Activated CD4-positive, alpha-beta T cell treated with anti-CD3 and anti-CD28 coated beads for 24 hours (primary cell): Measurements from ENCODE around the gene BTBD3.

Experiments
- DNase-seq, 2 donors: peaks; one replicate each; pipeline ENCODE4 v3.0.0-alpha.2; 2020; ENCODE audit warnings: low read depth in 2 of 2

The BTBD3 gene

GRCh38 chr20:11918391-11918845, 725 bp downstream of the BTBD3 start:
- DNase-seq = no peak

DNA sequence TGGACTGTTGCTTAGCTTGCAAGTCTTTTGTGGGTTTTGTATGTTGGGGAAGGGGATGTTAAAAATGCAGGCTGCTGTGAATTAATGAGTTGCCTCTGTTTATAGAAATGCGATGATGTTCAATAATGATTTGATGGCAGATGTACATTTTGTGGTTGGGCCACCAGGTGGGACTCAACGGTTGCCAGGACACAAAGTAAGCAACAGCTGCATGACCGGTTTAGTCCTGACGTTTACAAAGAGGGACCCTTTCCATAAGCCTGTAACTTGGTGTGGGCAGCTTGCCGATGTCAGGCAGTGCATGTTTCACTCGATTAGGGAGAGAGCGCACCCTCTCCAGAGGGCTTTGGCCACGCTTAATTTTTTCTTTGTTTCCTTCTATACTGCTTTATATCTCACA, 1.3 kb downstream of the BTBD3 start:
- DNase-seq = no peak

DNA sequence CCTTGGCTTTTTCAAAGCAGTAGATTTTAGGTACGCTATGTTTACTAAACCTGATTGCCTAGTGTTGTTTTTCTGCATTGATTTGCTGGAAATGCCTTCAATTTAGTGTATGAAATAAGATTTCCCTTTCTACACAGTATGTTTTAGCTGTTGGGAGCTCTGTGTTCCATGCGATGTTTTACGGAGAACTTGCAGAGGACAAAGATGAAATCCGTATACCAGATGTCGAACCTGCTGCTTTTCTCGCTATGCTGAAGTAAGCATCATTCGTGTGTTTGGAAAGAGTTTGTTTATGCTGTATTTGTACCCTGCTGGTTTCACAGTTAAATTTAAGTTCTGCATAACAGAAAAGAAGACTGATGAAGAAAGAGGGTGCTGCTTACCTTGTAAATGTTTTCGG, 1.9 kb downstream of the BTBD3 start:
- no peak for DNase-seq

DNA sequence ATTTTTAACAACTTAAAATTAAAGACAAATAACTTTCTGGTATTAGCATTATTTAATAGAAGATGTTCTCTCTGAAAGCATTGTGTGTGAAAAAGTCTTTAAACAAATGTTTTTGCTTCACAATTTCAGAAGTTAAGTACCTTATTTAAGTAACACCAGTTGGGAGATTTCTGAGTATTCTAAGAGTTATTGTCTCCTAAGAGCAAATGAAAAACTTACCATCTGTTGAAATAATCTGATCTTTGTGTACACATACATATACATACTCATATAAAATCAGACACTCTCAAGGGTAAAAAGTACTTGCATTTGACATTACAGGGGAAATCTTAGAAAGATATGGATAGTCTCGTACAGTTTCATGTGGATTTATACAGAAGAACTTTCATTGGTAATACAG, 2.4 kb downstream of the BTBD3 start:
- DNase-seq = no peak

DNA sequence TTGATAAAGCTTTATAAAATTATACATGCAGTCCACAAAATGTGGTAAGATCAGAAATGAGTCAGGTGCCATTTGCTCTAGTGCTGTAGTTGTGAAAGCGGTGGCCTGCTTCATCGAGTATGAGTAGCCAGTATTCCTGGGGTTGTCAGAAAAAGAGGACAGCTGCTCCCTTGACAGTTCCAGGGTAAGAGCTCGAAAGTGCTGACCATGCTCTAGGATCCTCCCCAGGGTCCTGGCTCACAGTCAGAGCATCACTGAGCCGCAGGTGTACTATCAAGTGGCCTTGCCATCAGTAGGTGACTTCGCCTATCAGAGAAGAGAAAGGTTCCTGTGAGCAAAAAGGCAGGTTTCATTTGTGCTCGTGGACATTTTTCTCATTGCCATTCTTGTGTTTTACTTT, 3.6 kb downstream of the BTBD3 start:
- DNase-seq = no peak

GRCh38 chr20:11922561-11922960, 4.9 kb downstream of the BTBD3 start:
- DNase-seq = no peak

GRCh38 chr20:11924923-11925322, 7.2 kb downstream of the BTBD3 start:
- no peak for DNase-seq

- DNase-seq = no peak
These were observed 8.8 kb downstream of the BTBD3 start for GRCh38 chr20:11926292-11926998.

DNA sequence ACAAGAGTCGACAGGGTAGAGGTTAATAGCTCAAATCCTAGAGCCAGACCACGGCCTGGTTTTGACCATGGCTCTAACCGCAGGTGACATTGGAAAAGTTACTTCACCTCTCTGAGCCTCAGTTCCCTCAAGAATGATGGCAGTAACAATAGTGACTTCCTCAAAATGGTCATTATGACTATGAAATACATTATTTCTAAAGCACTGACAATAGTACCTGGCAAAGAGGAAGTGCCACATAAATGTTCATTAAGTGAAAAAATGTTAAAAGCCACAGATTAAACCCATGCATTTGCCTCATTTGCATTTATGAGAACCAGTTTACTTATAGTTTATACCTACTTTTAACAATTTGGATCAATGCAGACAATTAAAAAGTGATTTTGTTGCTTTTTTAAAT, 12.3 kb downstream of the BTBD3 start:
- no peak for DNase-seq

GRCh38 chr20:11935212-11936154, 17.8 kb downstream of the BTBD3 start:
- DNase-seq = no peak

DNA sequence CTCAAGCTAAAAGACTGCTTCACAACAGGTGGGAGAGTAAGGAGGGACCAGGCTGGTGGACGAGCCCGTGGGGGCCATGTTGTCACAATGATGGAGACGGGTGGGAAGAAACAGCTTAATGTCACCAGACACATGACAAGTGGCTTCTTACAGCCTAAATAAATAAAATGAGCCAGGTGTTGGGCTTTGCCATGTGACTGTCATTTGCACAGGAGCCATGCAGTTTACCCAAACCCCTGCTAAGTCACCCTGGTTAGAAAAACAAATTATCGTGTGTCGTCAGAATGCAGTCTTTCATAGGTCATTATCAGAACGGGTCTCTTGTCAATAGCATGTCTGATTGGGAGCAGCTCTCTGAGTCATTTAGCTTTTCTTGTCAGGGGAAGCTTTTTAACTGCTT, 18.5 kb downstream of the BTBD3 start:
- DNase-seq = no peak

DNA sequence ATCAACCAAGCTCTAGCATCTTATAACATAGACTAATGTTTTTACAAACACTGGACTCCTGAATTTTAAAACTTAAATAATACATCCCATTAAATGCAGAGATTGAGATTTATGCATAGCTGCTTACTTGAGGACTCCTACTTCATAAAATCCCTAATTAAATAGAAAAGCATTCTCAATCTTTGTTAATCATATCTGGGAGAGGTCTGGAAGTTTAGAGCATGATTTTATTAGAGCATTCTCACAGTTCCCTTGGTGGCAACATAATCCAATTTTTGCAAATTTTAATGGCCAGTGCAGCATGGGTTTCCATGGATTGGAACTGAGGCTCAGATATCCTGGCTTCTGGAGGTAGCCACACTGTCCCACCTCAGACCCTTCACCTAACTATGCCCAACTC, 19.5 kb downstream of the BTBD3 start:
- DNase-seq = no peak

DNA sequence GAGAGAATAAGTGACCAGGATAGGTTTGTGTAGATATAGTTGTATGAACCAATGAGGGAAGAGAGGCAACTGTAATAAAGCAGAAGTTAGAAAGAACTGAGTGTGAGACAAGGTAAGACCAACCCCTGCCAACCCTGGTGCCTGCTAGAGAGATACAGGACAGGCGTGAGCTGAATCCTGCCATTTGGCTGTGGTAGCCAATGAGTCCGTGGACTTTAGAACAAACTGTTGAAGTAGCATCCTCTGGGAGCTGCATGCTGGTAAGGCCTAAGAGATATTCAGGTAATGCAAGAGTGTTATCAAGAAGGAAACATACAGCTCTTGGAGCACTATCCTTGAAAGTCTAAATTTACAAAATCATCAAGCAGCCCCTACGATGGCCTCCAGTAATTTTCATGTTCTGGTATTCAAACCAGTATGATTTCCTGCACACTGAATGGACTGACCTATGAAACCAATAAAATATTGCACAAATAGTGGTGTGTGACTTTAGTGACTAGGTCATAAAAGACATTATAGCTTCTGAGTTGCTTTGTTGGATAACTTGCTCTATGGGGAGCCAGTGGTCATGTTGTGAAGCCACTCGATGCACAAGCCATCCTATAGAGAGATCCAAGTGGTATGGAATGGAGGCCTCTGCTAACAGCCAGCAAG, 24.0 kb downstream of the BTBD3 start:
- DNase-seq = no peak

GRCh38 chr20:11943778-11944177, 26.1 kb downstream of the BTBD3 start:
- DNase-seq = no peak

DNA sequence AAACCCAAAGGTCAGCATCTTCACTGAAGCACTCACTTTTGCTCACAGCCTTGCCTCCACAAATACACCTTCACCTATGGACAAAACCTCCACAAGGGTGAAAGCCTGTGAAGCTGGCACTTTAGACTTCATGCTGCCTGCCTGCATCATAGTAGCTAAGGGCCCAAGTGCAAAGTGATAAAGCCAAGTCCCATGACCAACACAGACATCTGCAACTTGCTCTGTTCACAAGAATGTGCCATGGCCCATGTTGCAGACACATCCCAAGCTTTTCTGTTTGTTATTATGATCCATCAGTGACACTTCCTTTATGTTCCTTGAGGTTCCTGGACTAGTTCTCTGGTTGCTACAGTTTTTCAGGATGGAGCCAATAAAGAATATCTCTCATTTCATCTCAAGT, 31.1 kb downstream of the BTBD3 start:
- DNase-seq = no peak

DNA sequence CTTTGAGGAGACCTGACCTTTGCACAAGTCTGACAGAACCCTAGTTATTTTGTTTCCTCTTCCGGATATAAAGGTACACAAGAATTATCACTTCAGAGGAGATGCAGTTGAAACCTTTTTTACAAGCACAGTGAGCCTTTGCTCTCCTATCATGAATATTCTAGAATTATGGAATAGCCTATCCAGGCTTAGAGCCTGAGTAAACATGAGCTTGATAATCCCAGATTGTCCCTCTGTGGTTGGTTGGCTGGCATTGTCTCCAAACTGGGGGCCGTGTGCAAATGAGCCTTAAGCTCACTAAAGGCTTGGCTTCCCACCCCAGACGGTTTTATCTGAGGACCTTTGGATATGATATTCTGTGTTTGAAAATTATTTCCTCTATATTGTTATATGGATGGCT, 32.0 kb downstream of the BTBD3 start:
- no peak for DNase-seq

GRCh38 chr20:11951696-11952095, 34.0 kb downstream of the BTBD3 start:
- no peak for DNase-seq

- DNase-seq = no peak
These were observed 34.9 kb downstream of the BTBD3 start for GRCh38 chr20:11952639-11953038.

DNA sequence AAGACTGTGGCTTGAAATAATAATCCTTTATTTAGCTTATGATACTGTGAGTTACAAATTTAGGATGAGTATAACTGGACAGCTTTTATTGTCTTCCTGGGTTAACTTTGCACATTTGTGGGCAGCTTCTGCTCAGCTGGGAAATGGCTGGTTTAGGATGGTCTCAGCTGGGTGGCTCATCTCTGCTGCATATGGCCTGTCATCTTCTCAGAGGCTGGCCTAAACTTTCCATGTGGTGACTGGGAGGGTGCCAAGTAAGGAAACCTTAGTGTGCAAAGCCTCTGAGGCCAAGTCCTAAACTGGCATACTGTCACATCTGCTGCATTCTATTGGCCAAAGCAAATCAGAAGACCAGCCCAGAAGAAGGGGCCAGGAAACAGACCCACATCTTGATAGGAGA, 40.2 kb downstream of the BTBD3 start:
- DNase-seq = no peak

DNA sequence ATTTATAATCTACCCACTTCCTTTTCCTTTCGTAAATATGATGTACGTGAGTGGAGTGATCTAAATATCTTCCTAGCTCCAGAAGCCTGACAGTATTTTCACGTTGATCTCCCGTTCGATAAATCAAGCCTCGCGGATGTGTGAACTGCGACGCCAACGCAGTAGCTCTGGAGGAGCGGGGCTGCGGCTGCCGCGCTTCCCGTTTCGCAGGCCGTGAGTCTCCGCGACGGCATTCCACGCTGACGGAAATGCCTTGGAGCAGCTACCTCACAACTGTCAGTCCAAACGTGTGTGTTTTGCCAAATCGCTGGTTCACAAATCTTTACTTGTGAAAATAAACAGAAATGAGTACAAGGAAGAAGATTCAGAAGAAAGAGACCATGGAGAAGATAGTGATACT, 41.2 kb downstream of the BTBD3 start:
- DNase-seq = no peak

DNA sequence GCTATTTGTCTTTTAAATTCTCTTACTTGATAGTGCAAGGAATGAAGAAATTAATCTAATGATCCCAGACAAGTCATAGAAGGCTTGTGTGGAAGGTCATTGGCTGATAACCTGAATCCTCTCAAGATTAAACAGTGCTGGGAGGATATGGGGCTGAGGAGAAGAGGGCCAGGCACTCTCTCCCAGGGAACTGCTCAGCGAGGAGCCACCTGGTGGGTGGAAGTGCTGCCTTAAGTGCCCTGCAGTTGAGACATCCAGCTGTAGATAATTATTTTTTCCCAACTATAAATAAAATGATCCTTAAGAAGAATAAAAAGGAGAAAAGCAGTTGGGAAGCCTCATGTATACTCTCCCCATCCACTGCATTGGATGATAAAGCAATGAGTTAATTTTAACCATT, 47.9 kb downstream of the BTBD3 start:
- no peak for DNase-seq

DNA sequence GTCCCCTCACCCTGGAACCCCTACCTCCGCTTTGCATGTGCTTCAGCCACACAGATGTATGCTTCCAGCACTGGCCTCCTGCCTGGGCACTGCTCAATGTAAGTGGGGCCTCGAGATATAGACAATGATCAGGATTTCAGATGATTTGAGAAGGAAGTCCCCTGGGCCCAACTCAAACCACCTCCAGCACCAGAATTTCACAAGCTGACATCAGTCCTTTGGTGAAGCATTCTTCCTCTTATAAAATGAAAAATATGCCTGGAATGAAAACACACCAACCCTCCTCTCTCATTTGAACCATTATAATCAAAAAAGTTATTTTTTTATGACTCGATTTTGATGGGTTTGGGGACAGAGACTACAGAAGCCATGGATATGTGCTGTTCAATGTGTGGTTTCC, 48.5 kb downstream of the BTBD3 start:
- DNase-seq = no peak
